HepG2 (cell line): ENCODE measurements around the gene PDZD2. TPM values are rescaled to one million over a fixed set of nuclear protein-coding genes. Genes with fewer than 3 reads are reported as not detected.

Experiments
- ATAC-seq: fragments of 200-7000 bp; cut with Tn5 transposase; 3 replicates; pipeline ENCODE4 v1.9.1; 2020; ENCODE audit warnings: mild to moderate bottlenecking, moderate library complexity
- BruUV-seq: library from RNA; stranded (reverse); fragments of 400-500 nt; replicated peaks from 2 replicates; lab custom pipeline; 2021; lab: Mats Ljungman, UMichigan
- CTCF ChIA-PET: fragments of 300-600 bp; formaldehyde crosslinking; extraction: SDS; loops from one replicate; lab custom pipeline; 2021; ENCODE audit warnings: low total read pairs, inconsistent platforms, low intra/inter-chr PET ratio; lab: Yijun Ruan, JAX
- POLR2A ChIA-PET: fragments of 350-600 bp; sonication (Branson Sonifier 250); formaldehyde crosslinking; loops from one replicate; lab custom pipeline; 2020; ENCODE audit warnings: antibody characterized with exemption, inconsistent platforms; lab: Yijun Ruan, JAX
- DNase-seq: peaks from one replicate; pipeline ENCODE4 v3.0.0-alpha.2; 2015; ENCODE audit warnings: low spot score
- FAIRE-seq: peaks from 3 replicates; lab custom pipeline; 2011; peaks lifted over from hg19 to GRCh38; lab: Jason Lieb, UNC
- H2AFZ ChIP-seq: one replicate; pipeline ENCODE4 v1.6.1; 2011; ENCODE audit warnings: low read length, inconsistent platforms
- H3K27ac ChIP-seq: fragments of 300-600 bp; 3 replicates; pipeline ENCODE4 v1.8.0; 2011; ENCODE audit warnings: mixed run types, mild to moderate bottlenecking, mixed read lengths, low read length, inconsistent platforms; ENCODE audit not compliant: insufficient read depth; ENCODE audit errors: extremely low read length
- H3K27me3 ChIP-seq, 2 experiments: fragments of 200-600 bp in 1 of 2; 2 replicates in 1 of 2; 3 replicates in 1 of 2; pipeline versions ENCODE4 v1.6.0 to v1.8.0; 2011; ENCODE audit warnings: low read length in 2 of 2, mild to moderate bottlenecking in 2 of 2, moderate library complexity in 2 of 2, inconsistent platforms in 1 of 2; ENCODE audit not compliant: insufficient read depth in 2 of 2, control insufficient read depth in 1 of 2
- H3K36me3 ChIP-seq, 2 experiments: fragments of 200-600 bp in 1 of 2; replicated peaks in 1 of 2; 2 replicates in 1 of 2; 3 replicates in 1 of 2; pipeline versions ENCODE4 v1.5.1 to v1.8.0; 2011; ENCODE audit warnings: low read length in 2 of 2, inconsistent platforms in 1 of 2; ENCODE audit not compliant: insufficient read depth in 2 of 2, control insufficient read depth in 1 of 2
- H3K4me1 ChIP-seq: 2 replicates; pipeline ENCODE4 v1.5.1; 2012; ENCODE audit warnings: low read length, inconsistent platforms; ENCODE audit not compliant: insufficient read depth
- H3K4me2 ChIP-seq: 2 replicates; pipeline ENCODE4 v1.6.0; 2011; ENCODE audit warnings: low read depth, low read length, inconsistent platforms
- H3K4me3 ChIP-seq, 3 experiments: fragments of 200-600 bp in 1 of 3; sonication (generic), shearing (Covaris generic) in 1 of 3; replicated peaks in 1 of 3; 2 replicates each; pipeline ENCODE4 v1.5.1; 2011 to 2016; ENCODE audit warnings: low read length in 3 of 3, inconsistent platforms in 2 of 3, low read depth in 2 of 3, mild to moderate bottlenecking in 2 of 3, control low read depth in 1 of 3, mixed read lengths in 1 of 3; ENCODE audit not compliant: insufficient read depth in 1 of 3
- H3K79me2 ChIP-seq: one replicate; pipeline ENCODE4 v1.6.1; 2011; ENCODE audit warnings: low read length, inconsistent platforms; ENCODE audit not compliant: insufficient read depth
- H3K9ac ChIP-seq: 2 replicates; pipeline ENCODE4 v1.6.0; 2011; ENCODE audit warnings: mild to moderate bottlenecking, low read depth, low read length, inconsistent platforms; ENCODE audit not compliant: insufficient read depth
- H3K9me3 ChIP-seq: 2 replicates; pipeline ENCODE4 v1.5.1; 2012; ENCODE audit warnings: mild to moderate bottlenecking, low read length
- H4K20me1 ChIP-seq: 2 replicates; pipeline ENCODE4 v1.6.0; 2011; ENCODE audit warnings: inconsistent platforms, mild to moderate bottlenecking, low read length, moderate library complexity; ENCODE audit not compliant: insufficient read depth
- ADNP ChIP-seq: sonication (generic); formaldehyde crosslinking; IDR thresholded peaks from 2 replicates; pipeline ENCODE4 v1.4.0; 2020; ENCODE audit warnings: missing genetic modification reagents
- PRPF4 ChIP-seq: fragments of 200-400 bp; formaldehyde crosslinking; IDR thresholded peaks from 2 replicates; pipeline ENCODE4 v1.6.1; 2016; ENCODE audit warnings: low read length, low read depth; ENCODE audit not compliant: poor library complexity, severe bottlenecking
- TEAD2 ChIP-seq: sonication (generic); formaldehyde crosslinking; IDR thresholded peaks from 2 replicates; pipeline ENCODE4 v1.9.0; 2021; ENCODE audit warnings: missing genetic modification reagents
- XBP1 ChIP-seq: sonication (generic); formaldehyde crosslinking; IDR thresholded peaks from 2 replicates; pipeline ENCODE4 v1.5.0; 2020; ENCODE audit warnings: missing genetic modification reagents
- ZNF260 ChIP-seq: sonication (generic); formaldehyde crosslinking; IDR thresholded peaks from 2 replicates; pipeline ENCODE4 v1.4.0; 2020; ENCODE audit warnings: missing genetic modification reagents, low read depth, mild to moderate bottlenecking, borderline replicate concordance
- ZNF816 ChIP-seq: sonication (generic); formaldehyde crosslinking; IDR thresholded peaks from 2 replicates; pipeline ENCODE4 v1.8.0; 2022; ENCODE audit warnings: missing genetic modification reagents, mild to moderate bottlenecking, borderline replicate concordance
- whole genome bisulfite sequencing: methylation state at CpG from one replicate; pipeline ENCODE4 v1.1.6; 2017; ENCODE audit warnings: low lambda C conversion rate; 5-methylcytosine and 5-hydroxymethylcytosine counted together
- in situ Hi-C: cut with HindIII; loops from 2 replicates; pipeline ENCODE4 v1.10.0; 2017; ENCODE audit warnings: low pct_unique_long_range_greater_than_20kb; ENCODE audit not compliant: extremely low pct_ligation_motif_present
- intact Hi-C: fragments of 100-400 bp; cut with micrococcal nuclease; formaldehyde crosslinking; loops from one replicate; pipeline ENCODE4 v1.10.0; 2022; ENCODE audit not compliant: unreplicated experiment
- polyA plus RNA-seq, 8 experiments: library from polyadenylated mRNA; depleted of rRNA in 3 of 8; stranded (reverse) in 7 of 8; unstranded in 1 of 8; fragments of >200 nt; fragmentation: Illumina TruSeq in 4 of 8; extraction: Trizol in 4 of 8; gene quantifications; 2 replicates each; pipeline versions ENCODE4 v1.2.1 to v1.2.3, GENCODE V29; 2011 to 2016; ENCODE audit warnings: low read depth in 4 of 8, missing spikeins in 1 of 8, mixed read lengths in 1 of 8; ENCODE audit not compliant: insufficient read depth in 1 of 8
- total RNA-seq, 5 experiments: library from RNA; depleted of rRNA; stranded (reverse); fragments of >200 nt; fragmentation: Illumina TruSeq; extraction: Trizol; gene quantifications; 2 replicates each; pipeline ENCODE4 v1.2.3, GENCODE V29; 2016; ENCODE audit warnings: low read depth in 1 of 5
- TF ChIP-seq, protein P1 (sequence below): sonication (generic); formaldehyde crosslinking; IDR thresholded peaks from 2 replicates; pipeline ENCODE4 v1.4.0; 2020; ENCODE audit warnings: mild to moderate bottlenecking, missing genetic modification reagents
- TF ChIP-seq, protein P2 (sequence below): sonication (generic); formaldehyde crosslinking; conservative IDR thresholded peaks from 2 replicates; pipeline ENCODE4 v1.5.0; 2020; ENCODE audit warnings: missing genetic modification reagents

PDZD2 gene
- total and polyA plus RNA-seq, 2 of the 13 experiments (the other 11 are each of a cell fraction or from before 2014, with no cell fraction given), result 0.04 TPM; not detected in 1

DNA sequence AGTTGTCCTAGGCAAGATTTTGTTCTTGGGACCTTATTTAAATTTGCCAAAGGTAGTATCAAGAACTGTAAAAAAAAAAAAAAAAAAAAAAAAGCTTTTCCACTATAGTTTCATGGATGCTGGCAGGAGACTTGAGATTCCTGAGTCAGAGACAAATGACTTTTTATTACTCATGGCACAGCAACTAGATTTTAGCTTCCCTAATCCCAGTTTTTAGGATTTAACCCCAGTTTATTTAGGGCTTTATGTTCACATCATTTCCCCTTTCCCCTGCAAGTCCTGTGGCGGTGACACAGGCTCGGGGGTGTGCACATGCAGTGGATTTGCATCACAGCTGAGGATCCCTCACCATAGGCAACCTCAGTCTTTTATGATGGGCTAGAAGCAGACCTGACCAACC is 390.3 kb downstream of the PDZD2 start:
- Histone ChIP-seq H3K4me2 (no peak overlapping the region), H3K27me3 (peaks cover 2 to 42% of the 10 kb centered on the region in 2 experiments; a peak in 3 of 5 replicates), H4K20me1 (no peaks in the 10 kb centered on the region), H3K9ac (no peak overlapping the region), H3K4me1 (peaks cover 7% of the 10 kb centered on the region; the same call in 1 of the 2 replicates), H3K27ac (no peak overlapping the region), H3K4me3 (no peak overlapping the region), H3K79me2 (no peaks in the 10 kb centered on the region), H3K36me3 (no peaks in the 10 kb centered on the region), H3K9me3 (no peaks in the 10 kb centered on the region), H2AFZ (no peak overlapping the region)
- WGBS, result 11% methylated on average over 2 of the region's 2 CpGs
- no peak for ATAC-seq
- no TSS peak for BruUV-seq
- in situ Hi-C loops, result no loop called here
- no peak for FAIRE-seq
- no peak for DNase-seq
- ChIA-PET POLR2A (no interaction called here), CTCF (no interaction called here)
- intact Hi-C loops, result no loop called here
- no peak for TF ChIP-seq PRPF4
- TF ChIP-seq ZNF260, result no peak

DNA sequence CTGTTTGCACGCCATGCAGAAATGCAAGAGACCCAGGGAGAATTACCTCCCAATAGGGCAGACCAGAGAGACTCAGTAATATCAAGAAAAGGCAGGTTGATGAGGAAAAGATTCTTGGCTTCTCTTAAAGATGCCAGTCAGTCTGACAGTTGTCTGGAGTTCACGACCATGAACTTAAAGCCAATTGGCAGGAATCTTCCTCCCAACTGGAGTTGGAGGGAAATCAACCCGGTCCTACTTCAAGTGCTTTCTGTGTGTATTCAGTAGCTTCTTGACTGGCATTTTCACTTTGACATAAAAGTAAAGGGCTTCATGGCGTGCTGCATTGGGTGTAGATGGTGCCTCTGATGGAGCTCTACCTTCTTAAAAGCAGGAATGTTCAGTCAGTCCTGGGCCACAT is 390.9 kb downstream of the PDZD2 start:
- POLR2A ChIA-PET, result no interaction called here
- WGBS, result 15% methylated on average over 4 of the region's 4 CpGs
- TF ChIP-seq, protein P1, sequence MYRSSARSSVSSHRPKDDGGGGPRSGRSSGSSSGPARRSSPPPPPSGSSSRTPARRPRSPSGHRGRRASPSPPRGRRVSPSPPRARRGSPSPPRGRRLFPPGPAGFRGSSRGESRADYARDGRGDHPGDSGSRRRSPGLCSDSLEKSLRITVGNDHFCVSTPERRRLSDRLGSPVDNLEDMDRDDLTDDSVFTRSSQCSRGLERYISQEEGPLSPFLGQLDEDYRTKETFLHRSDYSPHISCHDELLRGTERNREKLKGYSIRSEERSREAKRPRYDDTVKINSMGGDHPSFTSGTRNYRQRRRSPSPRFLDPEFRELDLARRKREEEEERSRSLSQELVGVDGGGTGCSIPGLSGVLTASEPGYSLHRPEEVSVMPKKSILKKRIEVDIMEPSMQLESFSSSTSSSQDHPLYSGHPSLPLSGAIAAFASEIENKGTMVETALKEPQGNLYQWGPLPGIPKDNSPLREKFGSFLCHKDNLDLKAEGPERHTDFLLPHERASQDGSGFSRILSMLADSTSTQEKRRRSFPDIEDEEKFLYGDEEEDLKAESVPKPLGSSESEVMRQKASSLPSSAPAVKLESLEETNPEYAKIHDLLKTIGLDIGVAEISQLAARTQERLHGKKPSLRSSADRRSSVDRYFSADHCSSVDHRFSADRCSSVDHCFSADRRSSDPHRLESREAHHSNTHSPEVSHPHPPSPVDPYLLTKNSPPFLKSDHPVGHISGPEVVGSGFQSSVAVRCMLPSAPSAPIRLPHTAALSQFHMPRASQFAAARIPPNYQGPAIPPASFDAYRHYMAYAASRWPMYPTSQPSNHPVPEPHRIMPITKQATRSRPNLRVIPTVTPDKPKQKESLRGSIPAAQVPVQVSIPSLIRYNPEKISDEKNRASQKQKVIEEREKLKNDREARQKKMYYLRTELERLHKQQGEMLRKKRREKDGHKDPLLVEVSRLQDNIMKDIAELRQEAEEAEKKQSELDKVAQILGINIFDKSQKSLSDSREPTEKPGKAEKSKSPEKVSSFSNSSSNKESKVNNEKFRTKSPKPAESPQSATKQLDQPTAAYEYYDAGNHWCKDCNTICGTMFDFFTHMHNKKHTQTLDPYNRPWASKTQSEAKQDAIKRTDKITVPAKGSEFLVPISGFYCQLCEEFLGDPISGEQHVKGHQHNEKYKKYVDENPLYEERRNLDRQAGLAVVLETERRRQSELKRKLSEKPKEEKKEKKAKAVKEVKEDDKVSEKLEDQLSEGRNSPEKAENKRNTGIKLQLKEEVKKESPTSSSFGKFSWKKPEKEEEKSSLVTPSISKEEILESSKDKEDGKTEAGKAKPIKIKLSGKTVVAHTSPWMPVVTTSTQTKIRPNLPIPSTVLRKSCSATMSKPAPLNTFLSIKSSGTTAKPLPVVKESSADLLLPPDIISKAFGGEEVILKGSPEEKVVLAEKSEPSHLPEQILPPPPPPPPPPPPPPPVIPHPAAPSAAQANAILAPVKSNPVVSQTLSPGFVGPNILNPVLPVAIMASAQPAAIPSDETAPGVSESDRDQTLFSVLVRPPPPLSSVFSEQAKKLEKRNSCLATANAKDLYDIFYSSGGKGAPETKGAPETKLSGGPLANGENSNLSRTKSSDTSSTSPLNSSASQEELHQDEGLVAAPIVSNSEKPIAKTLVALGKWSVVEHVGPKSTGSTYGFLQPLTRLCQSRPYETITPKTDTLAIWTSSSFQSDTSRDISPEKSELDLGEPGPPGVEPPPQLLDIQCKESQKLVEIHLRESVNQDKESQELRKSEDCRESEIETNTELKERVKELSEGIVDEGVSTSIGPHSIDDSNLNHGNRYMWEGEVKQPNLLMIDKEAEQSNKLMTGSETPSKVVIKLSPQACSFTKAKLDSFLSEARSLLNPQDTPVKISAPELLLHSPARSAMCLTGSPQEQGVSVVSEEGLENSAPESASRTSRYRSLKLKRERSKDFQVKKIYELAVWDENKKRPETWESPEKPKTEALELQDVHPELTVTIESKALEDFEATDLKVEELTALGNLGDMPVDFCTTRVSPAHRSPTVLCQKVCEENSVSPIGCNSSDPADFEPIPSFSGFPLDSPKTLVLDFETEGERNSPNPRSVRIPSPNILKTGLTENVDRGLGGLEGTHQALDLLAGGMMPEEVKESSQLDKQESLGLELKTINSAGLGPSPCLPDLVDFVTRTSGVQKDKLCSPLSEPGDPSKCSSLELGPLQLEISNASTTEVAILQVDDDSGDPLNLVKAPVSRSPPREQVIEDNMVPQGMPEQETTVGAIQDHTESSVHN, result no peak
- TF ChIP-seq ADNP (no peak), ZNF816 (no peak), XBP1 (CRISPR knock-in tag) (no peak), TEAD2 (CRISPR knock-in tag) (no peak)
- TF ChIP-seq, protein P2, sequence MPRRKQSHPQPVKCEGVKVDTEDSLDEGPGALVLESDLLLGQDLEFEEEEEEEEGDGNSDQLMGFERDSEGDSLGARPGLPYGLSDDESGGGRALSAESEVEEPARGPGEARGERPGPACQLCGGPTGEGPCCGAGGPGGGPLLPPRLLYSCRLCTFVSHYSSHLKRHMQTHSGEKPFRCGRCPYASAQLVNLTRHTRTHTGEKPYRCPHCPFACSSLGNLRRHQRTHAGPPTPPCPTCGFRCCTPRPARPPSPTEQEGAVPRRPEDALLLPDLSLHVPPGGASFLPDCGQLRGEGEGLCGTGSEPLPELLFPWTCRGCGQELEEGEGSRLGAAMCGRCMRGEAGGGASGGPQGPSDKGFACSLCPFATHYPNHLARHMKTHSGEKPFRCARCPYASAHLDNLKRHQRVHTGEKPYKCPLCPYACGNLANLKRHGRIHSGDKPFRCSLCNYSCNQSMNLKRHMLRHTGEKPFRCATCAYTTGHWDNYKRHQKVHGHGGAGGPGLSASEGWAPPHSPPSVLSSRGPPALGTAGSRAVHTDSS (CRISPR knock-in tag), result no peak

More for the DNA sequence above, 390.9 kb downstream of the PDZD2 start:
- H3K4me2 ChIP-seq, result no peak overlapping the region
- H3K79me2 ChIP-seq, result no peaks in the 10 kb centered on the region
- DNase-seq (no peak), ATAC-seq (no peak), FAIRE-seq (no peak)
- H3K9ac ChIP-seq, result no peak overlapping the region
- H3K9me3 ChIP-seq, result no peaks in the 10 kb centered on the region
- in situ Hi-C loops (no loop called here), intact Hi-C loops (no loop called here)
- no peak overlapping the region for H3K27ac ChIP-seq
- H3K27me3 ChIP-seq, result peaks cover 2 to 36% of the 10 kb centered on the region in 2 experiments; a peak in 3 of 5 replicates
- CTCF ChIA-PET, result no interaction called here
- no peaks in the 10 kb centered on the region for H4K20me1 ChIP-seq
- no peak overlapping the region for H2AFZ ChIP-seq
- peaks cover 7% of the 10 kb centered on the region; the same call in 1 of the 2 replicates for H3K4me1 ChIP-seq
- H3K36me3 ChIP-seq, result no peaks in the 10 kb centered on the region
- no TSS peak for BruUV-seq
- no peak overlapping the region for H3K4me3 ChIP-seq
